HEK293 (cell line): Measurements from ENCODE around the gene ARHGAP35.

Experiments
- ZNF140 ChIP-seq: fragments of 450-650 bp; formaldehyde crosslinking; IDR thresholded peaks from 2 replicates; pipeline ENCODE4 v1.5.1; 2016; ENCODE audit warnings: missing biosample characterization, missing genetic modification characterization
- ZNF221 ChIP-seq: fragments of 450-650 bp; formaldehyde crosslinking; IDR thresholded peaks from 2 replicates; pipeline ENCODE4 v1.5.1; 2017; ENCODE audit warnings: missing biosample characterization, missing genetic modification characterization, borderline replicate concordance
- ZNF350 ChIP-seq: fragments of 450-650 bp; formaldehyde crosslinking; IDR thresholded peaks from 2 replicates; pipeline ENCODE4 v1.5.0; 2017; ENCODE audit warnings: missing biosample characterization, mild to moderate bottlenecking, missing genetic modification characterization
- TF ChIP-seq, protein P1 (sequence below): fragments of 450-650 bp; formaldehyde crosslinking; IDR thresholded peaks from 2 replicates; pipeline ENCODE4 v1.5.1; 2016; ENCODE audit warnings: missing biosample characterization, missing genetic modification characterization

DNA sequence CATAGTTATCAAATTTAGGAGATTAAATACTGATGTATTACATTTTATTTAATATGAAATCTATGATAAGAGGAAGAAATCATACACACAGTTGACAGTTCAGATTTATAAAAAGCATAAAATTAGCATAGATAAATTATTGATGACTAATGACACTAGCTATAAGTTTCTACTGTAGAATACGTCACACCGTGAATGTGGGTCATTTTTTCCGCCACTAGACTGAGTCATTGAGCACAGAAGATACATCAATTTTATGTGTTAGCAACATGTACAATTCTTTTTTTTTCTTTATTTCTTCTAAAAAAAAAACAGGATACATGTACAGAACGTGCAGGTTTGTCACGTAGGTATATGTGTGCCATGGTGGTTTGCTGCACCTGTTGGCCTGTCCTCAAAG is 32.3 kb upstream of the ARHGAP35 start:
- TF ChIP-seq ZNF350 (tag by site-specific recombination) = no peak
- TF ChIP-seq, protein P1, sequence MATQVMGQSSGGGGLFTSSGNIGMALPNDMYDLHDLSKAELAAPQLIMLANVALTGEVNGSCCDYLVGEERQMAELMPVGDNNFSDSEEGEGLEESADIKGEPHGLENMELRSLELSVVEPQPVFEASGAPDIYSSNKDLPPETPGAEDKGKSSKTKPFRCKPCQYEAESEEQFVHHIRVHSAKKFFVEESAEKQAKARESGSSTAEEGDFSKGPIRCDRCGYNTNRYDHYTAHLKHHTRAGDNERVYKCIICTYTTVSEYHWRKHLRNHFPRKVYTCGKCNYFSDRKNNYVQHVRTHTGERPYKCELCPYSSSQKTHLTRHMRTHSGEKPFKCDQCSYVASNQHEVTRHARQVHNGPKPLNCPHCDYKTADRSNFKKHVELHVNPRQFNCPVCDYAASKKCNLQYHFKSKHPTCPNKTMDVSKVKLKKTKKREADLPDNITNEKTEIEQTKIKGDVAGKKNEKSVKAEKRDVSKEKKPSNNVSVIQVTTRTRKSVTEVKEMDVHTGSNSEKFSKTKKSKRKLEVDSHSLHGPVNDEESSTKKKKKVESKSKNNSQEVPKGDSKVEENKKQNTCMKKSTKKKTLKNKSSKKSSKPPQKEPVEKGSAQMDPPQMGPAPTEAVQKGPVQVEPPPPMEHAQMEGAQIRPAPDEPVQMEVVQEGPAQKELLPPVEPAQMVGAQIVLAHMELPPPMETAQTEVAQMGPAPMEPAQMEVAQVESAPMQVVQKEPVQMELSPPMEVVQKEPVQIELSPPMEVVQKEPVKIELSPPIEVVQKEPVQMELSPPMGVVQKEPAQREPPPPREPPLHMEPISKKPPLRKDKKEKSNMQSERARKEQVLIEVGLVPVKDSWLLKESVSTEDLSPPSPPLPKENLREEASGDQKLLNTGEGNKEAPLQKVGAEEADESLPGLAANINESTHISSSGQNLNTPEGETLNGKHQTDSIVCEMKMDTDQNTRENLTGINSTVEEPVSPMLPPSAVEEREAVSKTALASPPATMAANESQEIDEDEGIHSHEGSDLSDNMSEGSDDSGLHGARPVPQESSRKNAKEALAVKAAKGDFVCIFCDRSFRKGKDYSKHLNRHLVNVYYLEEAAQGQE (tag by site-specific recombination) = no peak
- no peak for TF ChIP-seq ZNF221 (tag by site-specific recombination)
- no peak for TF ChIP-seq ZNF140
